K562 (cell line): ENCODE measurements around the gene BOD1L1. TPM values are rescaled to one million over a fixed set of nuclear protein-coding genes. Genes with fewer than 3 reads are reported as not detected.

Source experiments
- ATAC-seq: fragments of 200-7000 bp; cut with Tn5 transposase; 3 replicates; pipeline ENCODE4 v1.9.1; 2020; ENCODE audit warnings: moderate library complexity
- BruUV-seq: library from RNA; stranded (reverse); fragments of 400-500 nt; replicated peaks from 2 replicates; lab custom pipeline; 2021; lab: Mats Ljungman, UMichigan
- CTCF ChIA-PET: fragments of 300-600 bp; formaldehyde crosslinking; extraction: SDS; loops from one replicate; lab custom pipeline; 2021; ENCODE audit warnings: low intra/inter-chr PET ratio; lab: Yijun Ruan, JAX
- POLR2A ChIA-PET: fragments of 300-600, 350-650 bp; sonication (Branson Sonifier 250); formaldehyde crosslinking; extraction: SDS; loops from one replicate; lab custom pipeline; 2021; ENCODE audit warnings: antibody characterized with exemption, inconsistent platforms; lab: Yijun Ruan, JAX
- DNase-seq, 4 experiments: peaks; one replicate each; pipeline versions ENCODE4 v3.0.0 to v3.0.0-alpha.2; 2011 to 2018; ENCODE audit warnings: low spot score in 3 of 4, mixed read lengths in 3 of 4; ENCODE audit errors: extremely low read depth in 1 of 4
- FAIRE-seq: peaks from 2 replicates; lab custom pipeline; 2011; peaks lifted over from hg19 to GRCh38; lab: Jason Lieb, UNC
- H2AFZ ChIP-seq: 2 replicates; pipeline ENCODE4 v1.6.0; 2011; ENCODE audit warnings: low read depth, low read length, control low read depth, inconsistent platforms
- H3K27ac ChIP-seq: fragments of 200-600 bp; 3 replicates; pipeline ENCODE4 v1.8.0; 2011; ENCODE audit warnings: low read depth, mild to moderate bottlenecking, control low read depth, inconsistent platforms, low read length, moderate library complexity, mixed read lengths; ENCODE audit errors: extremely low read depth
- H3K27me3 ChIP-seq, 2 experiments: fragments of 300-600 bp in 1 of 2; 2 replicates in 1 of 2; 3 replicates in 1 of 2; pipeline versions ENCODE4 v1.6.0 to v1.8.0; 2011; ENCODE audit warnings: inconsistent platforms in 2 of 2, low read length in 2 of 2, mild to moderate bottlenecking in 1 of 2, mixed read lengths in 1 of 2, moderate library complexity in 1 of 2; ENCODE audit not compliant: control insufficient read depth in 2 of 2, insufficient read depth in 2 of 2
- H3K36me3 ChIP-seq: fragments of 300-600 bp; 3 replicates; pipeline ENCODE4 v1.8.0; 2011; ENCODE audit warnings: mild to moderate bottlenecking, low read length, inconsistent platforms; ENCODE audit not compliant: control insufficient read depth, insufficient read depth
- H3K4me1 ChIP-seq, 2 experiments: fragments of 200-600 bp in 1 of 2; replicated peaks in 1 of 2; 2 replicates in 1 of 2; 3 replicates in 1 of 2; pipeline versions ENCODE4 v1.5.1 to v1.8.0; 2011; ENCODE audit warnings: inconsistent platforms in 2 of 2, low read length in 2 of 2, mild to moderate bottlenecking in 1 of 2, mixed read lengths in 1 of 2, moderate library complexity in 1 of 2; ENCODE audit not compliant: control insufficient read depth in 2 of 2, insufficient read depth in 2 of 2
- H3K4me2 ChIP-seq: 2 replicates; pipeline ENCODE4 v1.6.1; 2011; ENCODE audit warnings: low read length, control low read depth, inconsistent platforms, mixed read lengths; ENCODE audit not compliant: insufficient read depth
- H3K4me3 ChIP-seq: fragments of 200-600 bp; sonication (generic), shearing (Covaris generic); 2 replicates; pipeline ENCODE4 v1.5.1; 2016; ENCODE audit warnings: control low read depth, inconsistent platforms
- H3K79me2 ChIP-seq: fragments of 200-600 bp; 3 replicates; pipeline ENCODE4 v1.8.0; 2011; ENCODE audit warnings: low read length, inconsistent platforms; ENCODE audit not compliant: control insufficient read depth, insufficient read depth
- H3K9ac ChIP-seq, 2 experiments: 2 replicates each; pipeline versions ENCODE4 v1.6.0 to v1.6.1; 2011; ENCODE audit warnings: low read depth in 2 of 2, low read length in 2 of 2, control low read depth in 1 of 2, inconsistent platforms in 1 of 2, mild to moderate bottlenecking in 1 of 2, mixed read lengths in 1 of 2; ENCODE audit not compliant: insufficient read depth in 1 of 2
- H3K9me1 ChIP-seq: one replicate; pipeline ENCODE4 v1.6.0; 2011; ENCODE audit warnings: inconsistent platforms, mild to moderate bottlenecking, low read length, moderate library complexity; ENCODE audit not compliant: control insufficient read depth, insufficient read depth
- H3K9me3 ChIP-seq: replicated peaks from 2 replicates; pipeline ENCODE4 v1.5.1; 2011; ENCODE audit warnings: low read depth, low read length, inconsistent platforms; ENCODE audit not compliant: control insufficient read depth, insufficient read depth
- H4K20me1 ChIP-seq: replicated peaks from 2 replicates; pipeline ENCODE4 v1.6.1; 2011; ENCODE audit warnings: low read length, inconsistent platforms, mixed read lengths; ENCODE audit not compliant: control insufficient read depth, insufficient read depth
- ARID3A ChIP-seq: IDR thresholded peaks from 2 replicates; pipeline ENCODE4 v1.6.1; 2012; ENCODE audit warnings: low read depth, low read length, improper control_type of control experiment, borderline replicate concordance
- CBX1 ChIP-seq: sonication (generic); IDR thresholded peaks from 2 replicates; pipeline ENCODE4 v1.6.1; 2016; ENCODE audit warnings: antibody characterized with exemption, low read depth, mild to moderate bottlenecking
- CBX2 ChIP-seq: fragments of 200-600 bp; sonication (generic); IDR thresholded peaks from one replicate; pipeline ENCODE4 v1.6.1; 2012; ENCODE audit warnings: mild to moderate bottlenecking, low read length, inconsistent platforms; ENCODE audit not compliant: insufficient read depth, poor library complexity, severe bottlenecking
- ERF ChIP-seq: fragments of 450-650 bp; formaldehyde crosslinking; IDR thresholded peaks from 2 replicates; pipeline ENCODE4 v1.4.0; 2020; ENCODE audit warnings: mild to moderate bottlenecking, mixed read lengths
- FOXA1 ChIP-seq: fragments of 450-650 bp; IDR thresholded peaks from 2 replicates; pipeline ENCODE4 v1.6.1; 2016; ENCODE audit warnings: mild to moderate bottlenecking, borderline replicate concordance
- HMG20B ChIP-seq: fragments of 250-450 bp; sonication (Bioruptor Pico); IDR thresholded peaks from 2 replicates; pipeline ENCODE4 v1.5.0; 2021; ENCODE audit warnings: mild to moderate bottlenecking
- HMGN3 ChIP-seq: IDR thresholded peaks from 2 replicates; pipeline ENCODE4 v1.6.1; 2011; ENCODE audit warnings: borderline replicate concordance, low read depth, mild to moderate bottlenecking, mixed read lengths, low read length; ENCODE audit not compliant: insufficient read length; ENCODE audit errors: extremely low read depth
- HNRNPL ChIP-seq: fragments of 200-400 bp; formaldehyde crosslinking; IDR thresholded peaks from 2 replicates; pipeline ENCODE4 v1.6.1; 2017; ENCODE audit warnings: low read depth, mild to moderate bottlenecking, low read length
- POLR2G ChIP-seq: fragments of 200-400 bp; formaldehyde crosslinking; IDR thresholded peaks from 2 replicates; pipeline ENCODE4 v1.6.1; 2017; ENCODE audit warnings: low read depth, mild to moderate bottlenecking, antibody characterized with exemption, low read length, moderate library complexity
- POLR3A ChIP-seq: IDR thresholded peaks from 2 replicates; pipeline ENCODE4 v1.6.1; 2011; ENCODE audit warnings: borderline replicate concordance, mild to moderate bottlenecking, moderate library complexity; ENCODE audit not compliant: insufficient read length, insufficient read depth; ENCODE audit errors: extremely low read depth
- SP1 ChIP-seq: sonication (generic); formaldehyde crosslinking; IDR thresholded peaks from 2 replicates; pipeline ENCODE4 v1.8.1; 2022; ENCODE audit warnings: mild to moderate bottlenecking, missing genetic modification reagents
- SRSF3 ChIP-seq: fragments of 200-400 bp; formaldehyde crosslinking; IDR thresholded peaks from 2 replicates; pipeline ENCODE4 v1.6.1; 2016; ENCODE audit warnings: mild to moderate bottlenecking, low read length, moderate library complexity; ENCODE audit not compliant: insufficient read depth
- U2AF1 ChIP-seq: fragments of 200-400 bp; formaldehyde crosslinking; optimal IDR thresholded peaks from 2 replicates; pipeline ENCODE3; 2017; ENCODE audit warnings: mild to moderate bottlenecking, low read depth, low read length, moderate library complexity
- ZBTB33 ChIP-seq: sonication (generic); formaldehyde crosslinking; IDR thresholded peaks from 2 replicates; pipeline ENCODE4 v1.8.1; 2023; ENCODE audit warnings: mild to moderate bottlenecking, missing genetic modification reagents
- ZNF23 ChIP-seq: fragments of 250-450 bp; sonication (Bioruptor Pico); IDR thresholded peaks from 2 replicates; pipeline ENCODE4 v1.4.0; 2020; ENCODE audit warnings: mild to moderate bottlenecking
- WGBS: fragments of 100-300 bp; shearing (Covaris generic); methylation state at CpG from one replicate; pipeline ENCODE4 v1.1.6; 2016; ENCODE audit warnings: low coverage, mixed read lengths; ENCODE audit not compliant: insufficient coverage; ENCODE audit errors: missing lambda C conversion rate; 5-methylcytosine and 5-hydroxymethylcytosine counted together
- in situ Hi-C: fragments of 300-500 bp; cut with MboI; formaldehyde crosslinking; loops from 4 replicates; pipeline ENCODE4 v1.15.0; 2018; ENCODE audit warnings: inconsistent platforms, mixed read lengths
- intact Hi-C: fragments of 100-400 bp; cut with micrococcal nuclease; formaldehyde crosslinking; loops from 2 replicates; pipeline ENCODE4 v1.14.2; 2022
- polyA plus RNA-seq, 8 experiments: library from polyadenylated mRNA; depleted of rRNA in 4 of 8; stranded (reverse) in 5 of 8; unstranded in 3 of 8; fragments of >200 nt; fragmentation: Nextera tagmentation in 2 of 8; fragmentation: Illumina TruSeq in 1 of 8; extraction: Ambion mirVana in 2 of 8; extraction: Trizol in 1 of 8; gene quantifications; 2 replicates each; pipeline versions ENCODE4 v1.2.1 to v1.2.3, GENCODE V29; 2011 to 2014; ENCODE audit warnings: inconsistent platforms in 1 of 8, missing spikeins in 1 of 8
- total RNA-seq, 7 experiments: library from RNA; depleted of rRNA in 6 of 7; stranded (reverse); fragments of >200 nt in 6 of 7; fragmentation: Illumina TruSeq in 2 of 7; extraction: Trizol in 2 of 7; gene quantifications; 2 replicates each; pipeline versions ENCODE4 v1.2.1 to v1.2.3, GENCODE V29; 2011 to 2021; ENCODE audit warnings: low replicate concordance in 1 of 7

Gene BOD1L1
- total and polyA plus RNA-seq, 9 of the 15 experiments (the other 6 are each of a cell fraction or from before 2014, with no cell fraction given) = 4.8 to 23.2 (median 17.7) TPM

- H2AFZ ChIP-seq = peak within 1 kb of the TSS; percentile 98
- H3K36me3 ChIP-seq = no peaks in the 10 kb centered on the region
- peak within 1 kb of the TSS; percentile 69; the same call in 2 of the 3 replicates for H3K27ac ChIP-seq
- intact Hi-C loops = no loop called here
- peak within 1 kb of the TSS; percentile 70 to 95 for H3K9ac ChIP-seq
- peak within 1 kb of the TSS; percentile 83 for H3K4me3 ChIP-seq
- H3K27me3 ChIP-seq = peaks cover 9 to 22% of the 10 kb centered on the region in 2 experiments
- ChIA-PET CTCF (interaction anchor here (0.6 kb wide), 1 partner anchor 690 kb away, joined by 4 read pairs; no protein-coding TSS in a partner anchor), POLR2A (interaction anchor here (0.8 to 0.9 kb wide), 2 partner anchors 9 to 176 kb away, joined by 3 to 4 read pairs; no protein-coding TSS in a partner anchor)
- peaks cover 2 to 28% of the 10 kb centered on the region in 2 experiments; a peak in 4 of 5 replicates for H3K4me1 ChIP-seq
- FAIRE-seq = no peak
- peak within 1 kb of the TSS; percentile 83 for H3K4me2 ChIP-seq
- peak in 2 of 4 experiments; percentile 29 to 49 for DNase-seq
- no TSS peak for BruUV-seq
- in situ Hi-C loops = no loop called here
- no peaks in the 10 kb centered on the region for H4K20me1 ChIP-seq
- H3K79me2 ChIP-seq = no peaks in the 10 kb centered on the region
- WGBS = 66% methylated on average over 25 of the region's 96 CpGs
- H3K9me3 ChIP-seq = peaks cover 4% of the 10 kb centered on the region; the same call in 1 of the 2 replicates
- peak; percentile 77 for ATAC-seq
- H3K9me1 ChIP-seq = no peaks in the 10 kb centered on the region
- TF ChIP-seq ZNF23 (CRISPR knock-in tag) (no peak), SP1 (CRISPR knock-in tag) (no peak), HMGN3 (peak; percentile 3), ARID3A (no peak), POLR2G (peak; percentile 13; the same call in 1 of the 2 replicates), ERF (CRISPR knock-in tag) (no peak), HMG20B (no peak), POLR3A (no peak), HNRNPL (peak; percentile 42; the same call in 1 of the 2 replicates), CBX1 (peak; percentile 42; the same call in 1 of the 2 replicates), SRSF3 (no peak), CBX2 (no peak), U2AF1 (peak; percentile 40), FOXA1 (no peak), ZBTB33 (peak; percentile 58)
These were observed 83.5 kb downstream of the BOD1L1 start, which contains the start of gene NKX3-2 for GRCh38 chr4:13543839-13544605. Gene NKX3-2, minus strand, starts transcription at chr4:13544508. Its CDS starts 94 bp downstream, at chr4:13544414.
